Spleen (tissue), 7 donors: Measurements from ENCODE around the gene SPINT2.

ENCODE experiments used
- CTCF ChIP-seq, 11 experiments: fragments of 200-600 bp in 7 of 11; fragments of 450-650 bp in 4 of 11; sonication (generic) in 4 of 11; IDR thresholded peaks in 8 of 11; conservative IDR thresholded peaks in 3 of 11; 1 replicate in 7 of 11; 2 replicates in 4 of 11; pipeline versions ENCODE4 v1.4.0 to v1.8.0; 2016 to 2021; ENCODE audit warnings: antibody characterized with exemption in 11 of 11, inconsistent platforms in 4 of 11, mild to moderate bottlenecking in 1 of 11
- POLR2A ChIP-seq, 3 donors: fragments of 450-650 bp; IDR thresholded peaks; one replicate each; pipeline ENCODE4 v1.5.1; 2017; ENCODE audit warnings: antibody characterized with exemption in 3 of 3, mild to moderate bottlenecking in 1 of 3
- POLR2AphosphoS5 ChIP-seq, 3 donors: sonication (generic); formaldehyde crosslinking; IDR thresholded peaks; one replicate each; pipeline ENCODE4 v1.5.1; 2017; ENCODE audit warnings: antibody characterized with exemption in 3 of 3
- donor health status: DM: no; HTN: no; CAD: no; lungs with moderate emphysema.
- donor health status: DM: no; HTN: no; CAD: no.
- donor health status: DM: no; HTN: no; CAD: no.

DNA sequence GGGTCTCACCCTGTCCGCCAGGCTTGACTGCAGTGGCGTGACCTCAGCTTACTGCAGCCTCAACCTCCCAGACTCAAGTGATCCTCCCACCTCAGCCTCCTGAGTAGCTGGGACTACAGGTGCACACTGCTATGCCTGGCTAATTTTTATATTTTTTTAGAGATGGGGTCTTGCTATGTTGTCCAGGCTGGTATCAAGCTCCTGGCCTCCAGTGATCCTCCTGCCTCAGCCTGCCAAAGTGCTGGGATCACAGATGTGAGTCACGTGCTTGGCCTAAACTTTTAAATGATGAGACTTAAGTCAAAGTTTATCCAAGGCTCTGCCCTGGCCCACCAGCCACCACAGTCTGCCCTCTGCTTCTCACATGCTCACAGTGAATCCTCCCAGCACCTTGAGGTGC is 41.9 kb downstream of the SPINT2 start:
- TF ChIP-seq CTCF (IDR thresholded peaks at IDR 0.05 in 8 of 11, conservative IDR thresholded peaks at IDR 0.05 in 3 of 11) (no peak), POLR2AphosphoS5 (IDR thresholded peaks at IDR 0.05) (no peak), POLR2A (IDR thresholded peaks at IDR 0.05) (no peak)
